K562 (cell line): ENCODE measurements around the gene BHLHE40. TPM values are rescaled to one million over a fixed set of nuclear protein-coding genes. Genes with fewer than 3 reads are reported as not detected.

Experiments used
- FOXA1 ChIP-seq: fragments of 450-650 bp; IDR thresholded peaks from 2 replicates; pipeline ENCODE4 v1.6.1; 2016; ENCODE audit warnings: mild to moderate bottlenecking, borderline replicate concordance
- FOXA3 ChIP-seq, 2 experiments: fragments of 450-650 bp in 1 of 2; sonication (generic) in 1 of 2; formaldehyde crosslinking; IDR thresholded peaks in 1 of 2; conservative IDR thresholded peaks in 1 of 2; 2 replicates each; pipeline versions ENCODE4 v1.4.0 to v1.8.0; 2020 to 2022; ENCODE audit warnings: mild to moderate bottlenecking in 2 of 2, missing genetic modification reagents in 1 of 2
- HDAC1 ChIP-seq, 2 experiments: fragments of 450-650 bp; IDR thresholded peaks; 2 replicates each; pipeline ENCODE4 v1.6.1; 2016 to 2017; ENCODE audit warnings: inconsistent platforms in 1 of 2, mild to moderate bottlenecking in 1 of 2, moderate library complexity in 1 of 2
- NR1H2 ChIP-seq: sonication (generic); formaldehyde crosslinking; IDR thresholded peaks from 2 replicates; pipeline ENCODE4 v1.4.0; 2020; ENCODE audit warnings: mild to moderate bottlenecking, missing genetic modification reagents
- SIN3A ChIP-seq, 2 experiments: fragments of 150-350 bp in 1 of 2; IDR thresholded peaks; 2 replicates each; pipeline ENCODE4 v1.6.1; 2011 to 2016; ENCODE audit warnings: borderline replicate concordance in 2 of 2, low read depth in 2 of 2, low read length in 2 of 2, mild to moderate bottlenecking in 2 of 2, moderate library complexity in 2 of 2; ENCODE audit not compliant: control insufficient read depth in 1 of 2
- SMAD4 ChIP-seq: fragments of 250-450 bp; sonication (Bioruptor Pico); conservative IDR thresholded peaks from 2 replicates; pipeline ENCODE4 v1.8.0; 2021; ENCODE audit warnings: inconsistent platforms, mild to moderate bottlenecking, moderate library complexity
- STAT5A ChIP-seq: IDR thresholded peaks from 2 replicates; pipeline ENCODE4 v1.6.1; 2012; ENCODE audit warnings: low read length, inconsistent platforms, borderline replicate concordance
- THAP12 ChIP-seq: fragments of 250-450 bp; sonication (Bioruptor Pico); IDR thresholded peaks from 2 replicates; pipeline ENCODE4 v1.9.0; 2021; ENCODE audit warnings: mild to moderate bottlenecking, inconsistent platforms
- YBX1 ChIP-seq: fragments of 450-650 bp; IDR thresholded peaks from 2 replicates; pipeline ENCODE4 v1.7.1; 2016; ENCODE audit warnings: mild to moderate bottlenecking
- ZNF174 ChIP-seq: fragments of 250-450 bp; sonication (Bioruptor Pico); IDR thresholded peaks from 2 replicates; pipeline ENCODE4 v1.4.0; 2020; ENCODE audit warnings: mild to moderate bottlenecking
- ZNF232 ChIP-seq: sonication (generic); formaldehyde crosslinking; IDR thresholded peaks from 2 replicates; pipeline ENCODE4 v1.8.0; 2022; ENCODE audit warnings: mild to moderate bottlenecking, missing genetic modification reagents
- ZNF668 ChIP-seq: fragments of 250-450 bp; sonication (Bioruptor Pico); IDR thresholded peaks from 2 replicates; pipeline ENCODE4 v1.8.0; 2022; ENCODE audit warnings: mild to moderate bottlenecking, inconsistent platforms
- ZNF699 ChIP-seq: fragments of 250-450 bp; sonication (Bioruptor Pico); IDR thresholded peaks from 2 replicates; pipeline ENCODE4 v1.8.0; 2021; ENCODE audit warnings: mild to moderate bottlenecking, moderate library complexity; ENCODE audit not compliant: insufficient replicate concordance
- ZZZ3 ChIP-seq: fragments of 450-650 bp; IDR thresholded peaks from 2 replicates; pipeline ENCODE4 v1.6.1; 2016; ENCODE audit warnings: antibody characterized with exemption, mild to moderate bottlenecking, moderate library complexity
- polyA plus RNA-seq, 8 experiments: library from polyadenylated mRNA; depleted of rRNA in 4 of 8; stranded (reverse) in 5 of 8; unstranded in 3 of 8; fragments of >200 nt; fragmentation: Nextera tagmentation in 2 of 8; fragmentation: Illumina TruSeq in 1 of 8; extraction: Ambion mirVana in 2 of 8; extraction: Trizol in 1 of 8; gene quantifications; 2 replicates each; pipeline versions ENCODE4 v1.2.1 to v1.2.3, GENCODE V29; 2011 to 2014; ENCODE audit warnings: inconsistent platforms in 1 of 8, missing spikeins in 1 of 8
- total RNA-seq, 7 experiments: library from RNA; depleted of rRNA in 6 of 7; stranded (reverse); fragments of >200 nt in 6 of 7; fragmentation: Illumina TruSeq in 2 of 7; extraction: Trizol in 2 of 7; gene quantifications; 2 replicates each; pipeline versions ENCODE4 v1.2.1 to v1.2.3, GENCODE V29; 2011 to 2021; ENCODE audit warnings: low replicate concordance in 1 of 7
- TF ChIP-seq, protein P1 (sequence below): fragments of 250-450 bp; sonication (Bioruptor Pico); IDR thresholded peaks from 2 replicates; pipeline ENCODE4 v1.4.0; 2020; ENCODE audit warnings: mild to moderate bottlenecking, moderate library complexity
- TF ChIP-seq, protein P2 (sequence below): fragments of 450-650 bp; formaldehyde crosslinking; IDR thresholded peaks from 2 replicates; pipeline ENCODE4 v1.4.0; 2020; ENCODE audit warnings: mild to moderate bottlenecking, moderate library complexity
- TF ChIP-seq, protein P3 (sequence below): fragments of 150-350 bp; conservative IDR thresholded peaks from 2 replicates; pipeline ENCODE4 v1.6.1; 2014; ENCODE audit warnings: low read length

BHLHE40 gene
- total and polyA plus RNA-seq, 9 of the 15 experiments (the other 6 are each of a cell fraction or from before 2014, with no cell fraction given), result 12.0 to 83.9 (median 31.4) TPM

DNA sequence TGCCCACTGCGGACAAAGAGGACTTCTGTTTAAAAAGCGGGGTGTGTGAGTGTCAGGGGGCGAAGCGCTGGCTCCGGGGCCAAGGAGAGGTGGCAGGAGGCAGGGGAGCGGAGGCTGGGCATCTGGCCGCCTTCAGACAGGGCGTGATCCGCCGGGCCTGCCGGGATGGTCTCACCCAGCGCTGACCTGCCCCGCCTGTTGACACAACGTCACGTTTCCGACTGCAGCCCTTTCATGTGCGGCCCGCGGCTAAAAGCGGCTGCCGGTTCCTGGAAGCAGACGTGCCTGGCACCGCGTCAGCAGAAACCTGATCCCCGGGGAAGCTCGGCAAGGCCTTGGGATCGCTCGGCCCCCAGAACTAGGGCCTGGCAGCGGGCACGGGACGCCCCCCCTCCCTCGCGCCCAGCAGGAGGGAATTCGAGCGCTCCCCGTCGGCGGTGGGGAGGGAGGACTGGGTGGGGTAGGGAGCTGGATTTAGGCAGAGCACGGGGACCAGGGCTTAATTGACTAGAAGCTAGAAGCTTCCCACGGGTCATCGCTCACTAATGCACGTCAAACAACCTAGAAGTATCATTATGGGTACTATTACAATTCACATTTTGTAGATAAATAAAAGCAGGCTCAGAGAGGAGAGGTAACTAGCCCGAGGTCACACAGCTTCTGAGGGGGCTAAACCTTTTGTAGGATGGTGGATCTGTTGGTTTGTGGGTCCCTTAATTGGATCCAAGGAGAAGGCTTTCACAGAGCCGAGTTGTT is 7.7 kb downstream of the BHLHE40 start (continued):
- TF ChIP-seq FOXA3 (CRISPR knock-in tag; conservative IDR thresholded peaks at IDR 0.05 in 1 of 2, IDR thresholded peaks at IDR 0.05 in 1 of 2), result peak; percentile 98 to 99
- TF ChIP-seq STAT5A, result peak; percentile 73
- TF ChIP-seq, protein P1, sequence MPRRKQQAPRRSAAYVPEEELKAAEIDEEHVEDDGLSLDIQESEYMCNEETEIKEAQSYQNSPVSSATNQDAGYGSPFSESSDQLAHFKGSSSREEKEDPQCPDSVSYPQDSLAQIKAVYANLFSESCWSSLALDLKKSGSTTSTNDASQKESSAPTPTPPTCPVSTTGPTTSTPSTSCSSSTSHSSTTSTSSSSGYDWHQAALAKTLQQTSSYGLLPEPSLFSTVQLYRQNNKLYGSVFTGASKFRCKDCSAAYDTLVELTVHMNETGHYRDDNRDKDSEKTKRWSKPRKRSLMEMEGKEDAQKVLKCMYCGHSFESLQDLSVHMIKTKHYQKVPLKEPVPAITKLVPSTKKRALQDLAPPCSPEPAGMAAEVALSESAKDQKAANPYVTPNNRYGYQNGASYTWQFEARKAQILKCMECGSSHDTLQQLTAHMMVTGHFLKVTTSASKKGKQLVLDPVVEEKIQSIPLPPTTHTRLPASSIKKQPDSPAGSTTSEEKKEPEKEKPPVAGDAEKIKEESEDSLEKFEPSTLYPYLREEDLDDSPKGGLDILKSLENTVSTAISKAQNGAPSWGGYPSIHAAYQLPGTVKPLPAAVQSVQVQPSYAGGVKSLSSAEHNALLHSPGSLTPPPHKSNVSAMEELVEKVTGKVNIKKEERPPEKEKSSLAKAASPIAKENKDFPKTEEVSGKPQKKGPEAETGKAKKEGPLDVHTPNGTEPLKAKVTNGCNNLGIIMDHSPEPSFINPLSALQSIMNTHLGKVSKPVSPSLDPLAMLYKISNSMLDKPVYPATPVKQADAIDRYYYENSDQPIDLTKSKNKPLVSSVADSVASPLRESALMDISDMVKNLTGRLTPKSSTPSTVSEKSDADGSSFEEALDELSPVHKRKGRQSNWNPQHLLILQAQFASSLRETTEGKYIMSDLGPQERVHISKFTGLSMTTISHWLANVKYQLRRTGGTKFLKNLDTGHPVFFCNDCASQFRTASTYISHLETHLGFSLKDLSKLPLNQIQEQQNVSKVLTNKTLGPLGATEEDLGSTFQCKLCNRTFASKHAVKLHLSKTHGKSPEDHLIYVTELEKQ, result no peak
- no peak for TF ChIP-seq YBX1
- peak in 1 of 2 experiments; percentile 87; a peak in 2 of 4 replicates for TF ChIP-seq HDAC1 (IDR thresholded peaks at IDR 0.05)
- TF ChIP-seq SMAD4 (CRISPR knock-in tag), result peak; percentile 100
- TF ChIP-seq SIN3A (IDR thresholded peaks at IDR 0.05; ENCODE audit: borderline replicate concordance in 2 of 2, control insufficient read depth in 1 of 2, low read depth in 2 of 2, low read length in 2 of 2), result peak; percentile 40 to 63; a peak in 1 of 4 replicates
- TF ChIP-seq, protein P2, sequence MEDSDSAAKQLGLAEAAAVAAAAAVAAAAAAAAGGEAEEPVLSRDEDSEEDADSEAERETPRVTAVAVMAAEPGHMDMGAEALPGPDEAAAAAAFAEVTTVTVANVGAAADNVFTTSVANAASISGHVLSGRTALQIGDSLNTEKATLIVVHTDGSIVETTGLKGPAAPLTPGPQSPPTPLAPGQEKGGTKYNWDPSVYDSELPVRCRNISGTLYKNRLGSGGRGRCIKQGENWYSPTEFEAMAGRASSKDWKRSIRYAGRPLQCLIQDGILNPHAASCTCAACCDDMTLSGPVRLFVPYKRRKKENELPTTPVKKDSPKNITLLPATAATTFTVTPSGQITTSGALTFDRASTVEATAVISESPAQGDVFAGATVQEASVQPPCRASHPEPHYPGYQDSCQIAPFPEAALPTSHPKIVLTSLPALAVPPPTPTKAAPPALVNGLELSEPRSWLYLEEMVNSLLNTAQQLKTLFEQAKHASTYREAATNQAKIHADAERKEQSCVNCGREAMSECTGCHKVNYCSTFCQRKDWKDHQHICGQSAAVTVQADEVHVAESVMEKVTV (CRISPR knock-in tag), result 0 out of 2 replicates have a peak, but pooled peaks have one; percentile 10
- no peak for TF ChIP-seq FOXA1
- TF ChIP-seq ZNF668 (CRISPR knock-in tag), result no peak
- no peak for TF ChIP-seq ZZZ3
- no peak for TF ChIP-seq ZNF699 (CRISPR knock-in tag)
- TF ChIP-seq NR1H2 (CRISPR knock-in tag), result no peak
- TF ChIP-seq, protein P3, sequence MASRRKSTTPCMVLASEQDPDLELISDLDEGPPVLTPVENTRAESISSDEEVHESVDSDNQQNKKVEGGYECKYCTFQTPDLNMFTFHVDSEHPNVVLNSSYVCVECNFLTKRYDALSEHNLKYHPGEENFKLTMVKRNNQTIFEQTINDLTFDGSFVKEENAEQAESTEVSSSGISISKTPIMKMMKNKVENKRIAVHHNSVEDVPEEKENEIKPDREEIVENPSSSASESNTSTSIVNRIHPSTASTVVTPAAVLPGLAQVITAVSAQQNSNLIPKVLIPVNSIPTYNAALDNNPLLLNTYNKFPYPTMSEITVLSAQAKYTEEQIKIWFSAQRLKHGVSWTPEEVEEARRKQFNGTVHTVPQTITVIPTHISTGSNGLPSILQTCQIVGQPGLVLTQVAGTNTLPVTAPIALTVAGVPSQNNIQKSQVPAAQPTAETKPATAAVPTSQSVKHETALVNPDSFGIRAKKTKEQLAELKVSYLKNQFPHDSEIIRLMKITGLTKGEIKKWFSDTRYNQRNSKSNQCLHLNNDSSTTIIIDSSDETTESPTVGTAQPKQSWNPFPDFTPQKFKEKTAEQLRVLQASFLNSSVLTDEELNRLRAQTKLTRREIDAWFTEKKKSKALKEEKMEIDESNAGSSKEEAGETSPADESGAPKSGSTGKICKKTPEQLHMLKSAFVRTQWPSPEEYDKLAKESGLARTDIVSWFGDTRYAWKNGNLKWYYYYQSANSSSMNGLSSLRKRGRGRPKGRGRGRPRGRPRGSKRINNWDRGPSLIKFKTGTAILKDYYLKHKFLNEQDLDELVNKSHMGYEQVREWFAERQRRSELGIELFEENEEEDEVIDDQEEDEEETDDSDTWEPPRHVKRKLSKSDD, result no peak
- no peak for TF ChIP-seq ZNF232 (CRISPR knock-in tag)
- peak; percentile 51; the same call in 1 of the 2 replicates for TF ChIP-seq THAP12
- TF ChIP-seq ZNF174, result no peak
